ENCODE measurements around the gene HLA-E. TPM values are rescaled to one million over a fixed set of nuclear protein-coding genes. Genes with fewer than 3 reads are reported as not detected.

Gene HLA-E
- 100 to 1,000 TPM; 133 to 216 TPM for total RNA-seq

DNA sequence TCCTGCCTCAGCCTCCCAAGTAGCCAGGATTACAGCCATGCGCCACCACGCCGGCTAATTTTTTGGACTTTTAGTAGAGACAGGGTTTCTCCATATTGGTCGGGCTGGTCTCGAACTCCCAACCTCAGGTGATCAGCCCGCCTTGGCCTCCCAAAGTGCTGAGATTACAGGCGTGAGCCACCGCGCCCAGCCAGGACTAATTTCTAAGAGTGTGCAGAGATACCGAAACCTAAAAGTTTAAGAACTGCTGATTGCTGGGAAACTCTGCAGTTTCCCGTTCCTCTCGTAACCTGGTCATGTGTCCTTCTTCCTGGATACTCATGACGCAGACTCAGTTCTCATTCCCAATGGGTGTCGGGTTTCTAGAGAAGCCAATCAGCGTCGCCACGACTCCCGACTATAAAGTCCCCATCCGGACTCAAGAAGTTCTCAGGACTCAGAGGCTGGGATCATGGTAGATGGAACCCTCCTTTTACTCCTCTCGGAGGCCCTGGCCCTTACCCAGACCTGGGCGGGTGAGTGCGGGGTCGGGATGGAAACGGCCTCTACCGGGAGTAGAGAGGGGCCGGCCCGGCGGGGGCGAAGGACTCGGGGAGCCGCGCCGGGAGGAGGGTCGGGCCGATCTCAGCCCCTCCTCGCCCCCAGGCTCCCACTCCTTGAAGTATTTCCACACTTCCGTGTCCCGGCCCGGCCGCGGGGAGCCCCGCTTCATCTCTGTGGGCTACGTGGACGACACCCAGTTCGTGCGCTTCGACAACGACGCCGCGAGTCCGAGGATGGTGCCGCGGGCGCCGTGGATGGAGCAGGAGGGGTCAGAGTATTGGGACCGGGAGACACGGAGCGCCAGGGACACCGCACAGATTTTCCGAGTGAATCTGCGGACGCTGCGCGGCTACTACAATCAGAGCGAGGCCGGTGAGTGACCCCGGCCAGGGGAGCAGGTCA, at the start of gene HLA-E:
Gene HLA-E, plus strand, starts transcription at position 429 of the 945 bp plus-strand sequence. Its CDS starts 23 bp downstream, at position 452.
- intact Hi-C loops (cut with DNase I), result loop anchor here (5.0 kb wide), 1 partner anchor 43 kb away; no protein-coding TSS in a partner anchor
- peaks cover 0 to 4% of the 10 kb centered on the region in 2 donors for H3K36me3 ChIP-seq (replicated peaks in 1 of 2; ENCODE audit: insufficient read depth in 1 of 2, low read depth in 2 of 2)
- H3K27ac ChIP-seq, result peak within 1 kb of the TSS; percentile 88 to 95 (median 92)
- peak; percentile 93 to 99 (median 99) for TF ChIP-seq POLR2A (IDR thresholded peaks at IDR 0.05)
- TF ChIP-seq, protein P1, sequence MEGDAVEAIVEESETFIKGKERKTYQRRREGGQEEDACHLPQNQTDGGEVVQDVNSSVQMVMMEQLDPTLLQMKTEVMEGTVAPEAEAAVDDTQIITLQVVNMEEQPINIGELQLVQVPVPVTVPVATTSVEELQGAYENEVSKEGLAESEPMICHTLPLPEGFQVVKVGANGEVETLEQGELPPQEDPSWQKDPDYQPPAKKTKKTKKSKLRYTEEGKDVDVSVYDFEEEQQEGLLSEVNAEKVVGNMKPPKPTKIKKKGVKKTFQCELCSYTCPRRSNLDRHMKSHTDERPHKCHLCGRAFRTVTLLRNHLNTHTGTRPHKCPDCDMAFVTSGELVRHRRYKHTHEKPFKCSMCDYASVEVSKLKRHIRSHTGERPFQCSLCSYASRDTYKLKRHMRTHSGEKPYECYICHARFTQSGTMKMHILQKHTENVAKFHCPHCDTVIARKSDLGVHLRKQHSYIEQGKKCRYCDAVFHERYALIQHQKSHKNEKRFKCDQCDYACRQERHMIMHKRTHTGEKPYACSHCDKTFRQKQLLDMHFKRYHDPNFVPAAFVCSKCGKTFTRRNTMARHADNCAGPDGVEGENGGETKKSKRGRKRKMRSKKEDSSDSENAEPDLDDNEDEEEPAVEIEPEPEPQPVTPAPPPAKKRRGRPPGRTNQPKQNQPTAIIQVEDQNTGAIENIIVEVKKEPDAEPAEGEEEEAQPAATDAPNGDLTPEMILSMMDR (IDR thresholded peaks at IDR 0.05), result no peak
- WGBS, 2 donors, result 7 to 9% methylated on average over 36 to 54 of the region's 68 CpGs
- no peaks in the 10 kb centered on the region for H3K27me3 ChIP-seq
- ATAC-seq, result peak; percentile 98
- H3K4me3 ChIP-seq, result peak within 1 kb of the TSS; percentile 83 to 93
- no peaks in the 10 kb centered on the region for H3K9me3 ChIP-seq
- DNase-seq, result peak; percentile 92 to 99 (median 94)
- H3K4me1 ChIP-seq, result peaks cover 18% of the 10 kb centered on the region

- intact Hi-C loops (cut with DNase I), result no loop called here
- WGBS, 2 donors, result 45 to 53% methylated on average over 3 of the region's 3 CpGs
These were observed 48.1 kb upstream of the HLA-E start for GRCh38 chr6:30441171-30441570.

DNA sequence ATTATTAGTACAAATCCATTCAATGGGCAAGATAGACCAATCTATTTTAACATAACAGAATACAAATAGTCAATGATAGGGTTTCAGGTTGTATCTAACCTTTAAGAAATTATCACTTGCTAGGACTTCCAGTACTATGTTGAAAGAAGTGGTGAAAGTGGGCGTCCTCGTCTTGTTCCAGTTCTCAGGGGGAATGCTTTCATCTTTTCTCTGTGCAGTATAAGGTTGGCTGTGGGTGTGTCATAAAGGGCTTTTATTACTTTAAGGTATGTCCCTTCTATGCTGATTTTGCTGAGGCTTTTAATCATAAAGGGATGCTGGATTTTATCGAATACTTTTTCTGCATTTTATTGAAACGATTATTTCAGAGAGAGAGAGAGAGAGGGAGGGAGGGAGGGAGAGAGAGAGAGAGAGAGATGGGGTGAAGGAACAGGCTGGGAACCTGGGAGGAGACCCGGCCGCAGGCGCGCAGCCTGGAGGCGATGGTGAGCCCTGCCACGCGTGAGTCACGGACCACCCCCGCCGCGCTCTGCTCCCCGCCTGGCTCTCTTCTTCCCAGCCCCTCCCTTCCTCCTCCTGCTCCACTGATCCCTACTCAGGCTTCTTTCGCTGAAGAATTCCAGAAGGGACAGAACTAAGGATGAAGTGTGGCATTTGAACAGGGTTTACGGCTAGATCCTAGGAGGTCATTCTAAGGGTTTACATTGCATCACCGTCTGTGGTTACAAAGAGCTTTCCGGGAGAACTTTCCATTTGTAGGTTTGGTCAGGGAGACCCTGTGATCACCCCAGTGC, 45.5 kb upstream of the HLA-E start:
- no peak for DNase-seq
- no peak for ATAC-seq
- H3K27me3 ChIP-seq, result peaks cover 0 to 30% of the 10 kb centered on the region in 2 donors
- no peak overlapping the region for H3K4me3 ChIP-seq
- H3K4me1 ChIP-seq, result no peaks in the 10 kb centered on the region
- WGBS, 2 donors, result 15 to 16% methylated on average over 20 of the region's 20 CpGs
- no peaks in the 10 kb centered on the region for H3K9me3 ChIP-seq
- TF ChIP-seq POLR2A (IDR thresholded peaks at IDR 0.05), result no peak
- TF ChIP-seq, protein P1 (IDR thresholded peaks at IDR 0.05), result no peak
- no peak overlapping the region for H3K27ac ChIP-seq
- intact Hi-C loops (cut with DNase I), result no loop called here
- H3K36me3 ChIP-seq (replicated peaks in 1 of 2; ENCODE audit: insufficient read depth in 1 of 2, low read depth in 2 of 2), result no peaks in the 10 kb centered on the region

More at GRCh38 chr6:30441171-30441570, 48.1 kb upstream of the HLA-E start:
- no peak for TF ChIP-seq POLR2A (IDR thresholded peaks at IDR 0.05)
- TF ChIP-seq, protein P1 (IDR thresholded peaks at IDR 0.05), result no peak
- peaks cover 0 to 19% of the 10 kb centered on the region in 2 donors for H3K27me3 ChIP-seq
- H3K27ac ChIP-seq, result no peak overlapping the region
- H3K36me3 ChIP-seq (replicated peaks in 1 of 2; ENCODE audit: insufficient read depth in 1 of 2, low read depth in 2 of 2), result no peaks in the 10 kb centered on the region
- ATAC-seq, result no peak
- no peak for DNase-seq
- H3K4me3 ChIP-seq, result no peak overlapping the region
- H3K9me3 ChIP-seq, result no peaks in the 10 kb centered on the region
- H3K4me1 ChIP-seq, result no peaks in the 10 kb centered on the region

- intact Hi-C loops (cut with DNase I), result no loop called here
- H3K4me1 ChIP-seq, result no peaks in the 10 kb centered on the region
- H3K27me3 ChIP-seq, result peaks cover 0 to 30% of the 10 kb centered on the region in 2 donors
- TF ChIP-seq, protein P1 (IDR thresholded peaks at IDR 0.05), result no peak
- no peak for TF ChIP-seq POLR2A (IDR thresholded peaks at IDR 0.05)
- DNase-seq (no peak), ATAC-seq (no peak)
- H3K9me3 ChIP-seq, result no peaks in the 10 kb centered on the region
- no peak overlapping the region for H3K4me3 ChIP-seq
- no peak overlapping the region for H3K27ac ChIP-seq
- H3K36me3 ChIP-seq (replicated peaks in 1 of 2; ENCODE audit: insufficient read depth in 1 of 2, low read depth in 2 of 2), result no peaks in the 10 kb centered on the region
- WGBS, 2 donors, result 43 to 45% methylated on average over 8 of the region's 8 CpGs
These were observed 44.9 kb upstream of the HLA-E start for GRCh38 chr6:30444451-30444742.
